NCI-H2171 (cell line): Measurements from ENCODE around the gene SLC27A2.
A peak's percentile ranks its signal among the peaks of the same experiment; 100 is the strongest.
"Not testable (repeated sequence)": the region's sequence is repeated elsewhere in the genome, so short reads cannot be mapped to it uniquely, and the experiment has no call there.

ENCODE experiments used
- DNase-seq: peaks from one replicate; lab custom pipeline; 2025; lab: John Stamatoyannopoulos, UW

SLC27A2 gene

GRCh38 chr15:50181969-50182218, at the start of gene SLC27A2:
SLC27A2 (plus strand) TSS chr15:50182196; CDS start chr15:50182428, 232 bp downstream.
- DNase-seq, result no peak

GRCh38 chr15:50132251-50132984, 49.6 kb upstream of the SLC27A2 start:
- DNase-seq, result not testable (repeated sequence)

- no peak for DNase-seq
These were observed 47.4 kb upstream of the SLC27A2 start for GRCh38 chr15:50134524-50135024.

GRCh38 chr15:50135031-50135551, 46.9 kb upstream of the SLC27A2 start:
- no peak for DNase-seq

- no peak for DNase-seq
These were observed 44.6 kb upstream of the SLC27A2 start for GRCh38 chr15:50137330-50137761.

- no peak for DNase-seq
These were observed 44.1 kb upstream of the SLC27A2 start for GRCh38 chr15:50137893-50138292.

GRCh38 chr15:50138391-50138790, 43.6 kb upstream of the SLC27A2 start:
- no peak for DNase-seq

- DNase-seq, result no peak
These were observed 41.9 kb upstream of the SLC27A2 start for GRCh38 chr15:50140098-50140497.

- no peak for DNase-seq
These were observed 41.0 kb upstream of the SLC27A2 start for GRCh38 chr15:50140983-50141382.

- no peak for DNase-seq
These were observed 40.1 kb upstream of the SLC27A2 start for GRCh38 chr15:50141856-50142255.

GRCh38 chr15:50143255-50143860, 38.6 kb upstream of the SLC27A2 start:
- DNase-seq, result no peak

GRCh38 chr15:50144341-50145120, 37.5 kb upstream of the SLC27A2 start:
- DNase-seq, result no peak

- peak; percentile 58 for DNase-seq
These were observed 36.5 kb upstream of the SLC27A2 start for GRCh38 chr15:50145451-50145872.

GRCh38 chr15:50146632-50147031, 35.4 kb upstream of the SLC27A2 start:
- no peak for DNase-seq

GRCh38 chr15:50148362-50148963, 33.5 kb upstream of the SLC27A2 start:
- DNase-seq, result peak; percentile 10

- no peak for DNase-seq
These were observed 32.9 kb upstream of the SLC27A2 start for GRCh38 chr15:50149090-50149489.

GRCh38 chr15:50150349-50150748, 31.6 kb upstream of the SLC27A2 start:
- no peak for DNase-seq

- DNase-seq, result no peak
These were observed 31.1 kb upstream of the SLC27A2 start for GRCh38 chr15:50150851-50151250.

- DNase-seq, result no peak
These were observed 30.5 kb upstream of the SLC27A2 start for GRCh38 chr15:50151476-50151875.

- not testable (repeated sequence) for DNase-seq
These were observed 23.8 kb upstream of the SLC27A2 start for GRCh38 chr15:50158236-50158635.

GRCh38 chr15:50162969-50163718, 18.9 kb upstream of the SLC27A2 start:
- DNase-seq, result no peak
